GM21390 (cell line): Measurements from ENCODE around the gene MYRIP.

Experiments
- ATAC-seq: cut with Tn5 transposase; IDR thresholded peaks from one replicate; pipeline ENCODE4 v1.9.1; 2021; ENCODE audit not compliant: unreplicated experiment

Gene MYRIP

DNA sequence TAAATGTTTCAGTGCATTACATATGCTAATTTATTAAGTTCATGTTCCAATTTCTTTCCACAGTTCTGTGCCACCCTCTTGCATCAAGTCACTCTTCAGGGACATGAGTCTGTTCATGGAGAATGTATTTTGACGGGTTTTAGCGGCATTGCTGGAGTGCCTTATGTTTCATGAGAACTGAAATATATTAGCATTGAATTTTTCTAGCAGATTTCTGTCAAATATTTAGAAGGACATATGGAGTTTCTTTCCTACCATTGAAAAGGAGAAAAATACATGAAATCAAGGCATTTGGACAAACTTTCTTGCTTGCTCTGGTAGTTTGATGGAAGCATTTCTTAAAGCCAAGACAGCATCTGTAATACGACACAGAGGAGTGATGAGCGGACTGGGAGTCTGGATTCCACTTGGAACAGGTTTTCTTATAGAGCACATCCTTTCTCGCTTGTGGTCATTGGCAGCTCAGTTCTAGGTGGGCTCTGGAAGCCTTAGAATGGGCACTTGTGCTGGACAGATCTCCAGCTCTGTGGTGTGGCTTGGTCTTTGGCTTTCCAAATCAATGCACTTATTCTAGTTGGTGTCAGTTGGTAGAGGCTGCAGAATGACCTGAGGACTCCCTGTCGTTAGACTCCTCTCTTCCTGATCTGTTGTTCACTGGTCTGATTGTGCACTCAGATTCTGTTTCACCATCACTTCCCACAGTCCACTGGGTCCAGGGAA is 415.5 kb downstream of the MYRIP start:
- no peak for ATAC-seq

- no peak for ATAC-seq
These were observed 417.2 kb downstream of the MYRIP start for GRCh38 chr3:40226636-40227035.

DNA sequence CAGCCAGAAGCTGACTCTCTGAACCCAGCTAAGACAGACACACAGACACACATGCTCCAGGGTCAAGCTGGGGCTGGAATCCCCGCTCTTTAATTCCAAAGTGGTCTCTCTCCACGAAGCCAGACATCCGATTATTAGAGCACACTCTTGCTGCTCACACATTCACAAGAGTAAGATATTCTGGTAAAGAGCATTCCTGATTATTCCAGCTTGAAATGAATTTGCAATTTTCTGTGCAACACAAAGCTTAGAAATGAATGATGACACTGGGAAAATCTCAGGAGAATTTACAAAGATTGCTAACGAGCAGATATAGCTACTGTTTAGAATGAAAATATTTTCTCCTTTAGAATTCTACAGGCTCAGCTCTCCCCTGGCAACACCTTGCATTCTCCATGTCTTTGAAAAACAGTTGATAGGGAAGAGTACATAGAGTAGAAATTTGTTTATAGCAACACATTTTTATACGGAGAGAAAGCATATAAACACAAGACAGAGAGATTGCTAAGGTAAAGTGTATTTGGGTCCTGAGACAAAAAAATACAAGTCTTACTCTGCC is 419.5 kb downstream of the MYRIP start:
- ATAC-seq, result no peak

GRCh38 chr3:40229386-40229785 is 420.0 kb downstream of the MYRIP start:
- ATAC-seq, result no peak

- ATAC-seq, result no peak
These were observed 420.6 kb downstream of the MYRIP start for GRCh38 chr3:40229963-40230362.

- no peak for ATAC-seq
These were observed 421.0 kb downstream of the MYRIP start for GRCh38 chr3:40230382-40230781.

- ATAC-seq, result no peak
These were observed 423.2 kb downstream of the MYRIP start for GRCh38 chr3:40232626-40233025.

DNA sequence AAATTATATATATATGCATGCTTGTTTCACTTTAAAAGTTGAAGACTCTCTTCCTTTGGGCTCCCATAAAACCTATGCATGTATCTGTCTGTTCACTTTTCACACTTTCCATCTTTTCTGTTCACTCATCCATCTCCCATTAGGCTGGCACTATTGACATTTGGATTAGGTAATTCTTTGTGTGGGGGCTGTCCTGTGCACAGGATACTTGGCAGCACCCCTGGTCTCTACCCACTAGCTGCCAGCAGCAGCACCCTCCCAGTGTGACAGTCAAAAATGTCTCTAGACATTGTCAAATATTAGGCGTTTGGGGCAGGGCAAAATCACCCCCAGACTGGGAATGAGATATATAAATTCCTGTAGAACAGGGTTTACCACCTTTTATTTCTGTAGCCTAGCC is 427.8 kb downstream of the MYRIP start:
- ATAC-seq, result no peak

DNA sequence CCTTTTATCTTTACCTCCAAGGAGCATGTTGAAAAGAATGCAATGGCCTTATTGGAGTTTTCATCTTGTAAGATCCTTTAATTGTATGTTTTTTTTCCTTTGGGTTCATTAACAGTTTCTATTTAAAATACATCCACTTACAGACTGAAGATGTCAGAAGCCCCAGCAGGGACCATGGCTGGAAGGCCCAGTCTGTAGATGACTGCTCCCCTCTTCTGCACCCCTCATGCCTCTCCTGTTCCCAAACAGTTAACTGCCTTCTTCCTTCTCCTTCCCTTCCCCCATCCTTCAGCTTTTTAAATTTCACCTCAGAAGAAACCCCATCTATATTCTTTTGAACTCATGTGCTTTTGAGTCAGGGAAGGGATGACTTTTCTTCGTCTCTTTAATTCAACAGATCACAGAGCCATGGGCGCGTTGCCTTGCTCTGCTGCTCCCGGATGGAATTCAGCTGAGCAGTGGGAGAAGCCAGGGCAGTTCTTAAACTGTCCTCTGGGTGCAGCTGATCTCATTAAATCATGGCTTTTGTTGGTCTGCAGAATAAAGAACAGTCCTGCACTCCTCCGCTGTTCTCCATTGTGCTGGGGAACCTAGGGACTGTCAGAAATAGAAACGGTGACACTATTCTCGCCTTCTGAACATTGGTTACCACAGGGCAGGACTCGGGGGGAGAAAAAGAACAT is 428.6 kb downstream of the MYRIP start:
- ATAC-seq, result no peak

DNA sequence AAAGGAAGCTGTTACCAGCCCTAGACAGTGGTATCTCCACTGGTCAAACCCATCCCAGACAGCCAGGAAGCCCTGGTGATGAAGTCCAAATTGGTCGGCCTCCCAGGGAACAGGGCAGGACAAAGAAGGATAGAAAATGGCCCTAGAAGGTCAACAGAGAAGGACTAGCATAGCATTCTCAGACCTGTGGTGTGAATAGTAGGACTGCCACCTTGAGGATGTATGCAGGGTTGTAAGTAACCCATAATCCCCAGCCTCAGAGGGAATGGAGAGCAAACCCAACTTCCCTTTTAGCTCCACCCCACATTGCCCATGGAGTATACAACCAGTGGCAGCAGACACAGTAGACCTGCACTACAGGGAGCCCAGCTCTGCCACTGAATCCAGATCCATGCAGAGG is 431.5 kb downstream of the MYRIP start:
- ATAC-seq, result no peak

- no peak for ATAC-seq
These were observed 432.8 kb downstream of the MYRIP start for GRCh38 chr3:40242216-40242615.

GRCh38 chr3:40242638-40243037 is 433.2 kb downstream of the MYRIP start:
- ATAC-seq, result no peak

DNA sequence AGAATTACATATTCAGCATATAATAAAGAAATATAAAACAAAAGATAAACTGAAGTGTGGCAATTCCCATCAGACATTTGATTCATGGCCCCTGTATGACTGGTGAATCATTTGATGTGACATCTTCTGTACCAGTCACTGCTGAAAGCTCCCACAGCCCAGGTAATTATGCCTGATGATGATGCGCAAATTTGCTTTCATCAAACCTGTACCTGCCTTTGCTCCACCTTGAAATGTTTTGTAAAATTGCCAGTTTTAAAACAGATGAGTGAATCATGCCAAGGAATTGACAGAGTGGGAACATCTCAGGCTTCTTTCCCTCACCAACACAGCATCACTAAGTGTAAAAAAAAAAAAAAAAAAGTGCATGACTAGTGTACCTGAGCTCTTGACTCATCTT is 433.6 kb downstream of the MYRIP start:
- no peak for ATAC-seq

DNA sequence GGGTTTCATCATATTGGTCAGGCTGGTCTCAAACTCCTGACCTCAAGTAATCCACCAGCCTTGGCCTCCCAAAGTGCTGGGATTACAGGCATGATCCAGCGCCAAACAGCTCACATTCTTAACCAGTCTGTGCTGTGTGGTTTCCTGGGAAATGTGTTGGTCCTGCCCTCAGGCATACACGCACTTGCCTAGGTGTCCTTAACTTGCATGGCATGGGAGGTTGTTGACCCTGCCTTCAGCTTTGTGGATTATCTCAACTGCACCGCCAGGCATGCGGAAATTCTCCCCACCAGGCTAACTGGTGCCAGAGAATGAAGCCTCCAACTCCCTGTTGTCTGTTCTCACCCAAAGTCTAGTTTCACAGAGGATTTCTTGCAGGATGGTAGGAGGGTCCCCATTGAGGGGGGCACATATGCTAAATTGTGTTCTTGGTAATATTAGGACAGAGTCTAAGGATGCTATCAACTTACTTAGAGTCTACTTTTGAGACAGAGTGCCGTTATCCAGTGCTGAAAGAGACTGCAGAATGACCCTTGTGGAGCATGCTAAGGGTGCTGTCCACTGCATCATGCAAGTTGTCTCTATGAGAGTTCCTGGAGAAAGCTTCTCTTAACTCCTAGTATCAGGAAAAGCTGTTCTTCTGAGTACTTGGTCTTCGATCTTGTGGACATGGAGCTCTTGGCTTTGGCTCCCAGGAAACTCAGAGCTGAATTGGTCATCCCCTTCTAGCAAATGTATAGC is 438.5 kb downstream of the MYRIP start:
- ATAC-seq, result no peak

DNA sequence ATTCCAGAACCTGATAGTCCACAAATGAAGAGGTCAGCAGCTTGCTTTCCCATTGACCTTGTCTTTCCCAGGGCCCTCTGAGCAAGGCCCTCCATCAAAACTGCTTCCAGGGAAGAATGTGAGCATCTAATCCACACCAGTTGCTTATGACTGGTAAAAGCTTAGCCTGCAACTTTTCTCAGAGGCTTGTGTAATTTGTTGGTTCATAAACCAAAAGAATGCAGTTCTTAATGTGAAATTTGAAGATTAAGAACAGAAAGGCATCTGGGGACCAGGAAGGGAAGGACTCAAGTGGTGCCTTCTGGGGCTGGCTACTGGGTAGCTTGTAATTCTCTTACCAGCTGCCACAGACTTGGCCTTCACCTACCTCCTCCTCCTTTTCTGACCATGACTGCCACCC is 439.2 kb downstream of the MYRIP start:
- ATAC-seq, result no peak

DNA sequence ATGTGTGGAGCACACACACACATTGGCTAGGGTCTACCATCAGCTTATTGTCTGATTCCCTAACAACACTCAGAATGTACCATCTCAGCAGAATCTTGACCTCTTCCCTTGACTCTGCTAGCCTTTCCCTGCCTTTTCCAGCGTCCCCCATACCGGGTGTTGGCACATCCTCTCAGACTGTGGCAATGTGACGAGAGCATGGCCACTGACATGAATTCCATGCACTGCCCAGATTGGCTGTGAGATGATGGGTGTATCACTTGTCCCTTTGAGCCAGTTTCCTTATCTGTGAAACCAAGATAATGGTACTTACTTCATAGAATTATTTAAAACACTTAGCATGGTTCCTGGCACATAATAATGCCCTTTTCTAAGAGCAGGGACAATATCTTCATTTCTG is 439.8 kb downstream of the MYRIP start:
- ATAC-seq, result no peak

DNA sequence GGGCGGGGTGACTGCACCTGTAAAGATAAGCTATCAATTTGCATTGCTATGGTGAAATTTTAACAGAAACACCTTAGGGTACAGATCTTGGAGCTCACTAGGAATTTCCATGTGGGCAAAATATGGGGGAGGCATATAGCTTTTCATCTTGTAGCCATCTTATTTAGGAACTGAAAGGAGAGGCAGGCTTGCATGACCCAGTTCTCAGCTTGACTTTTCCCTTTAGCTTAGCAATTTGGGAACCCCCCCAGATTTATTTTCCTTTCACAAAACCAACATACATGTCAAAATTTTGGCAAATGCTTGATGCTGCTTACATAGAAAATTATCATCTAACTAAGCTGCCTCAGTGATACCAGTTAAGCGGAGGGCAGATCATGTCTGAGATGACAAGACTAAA is 445.1 kb downstream of the MYRIP start:
- ATAC-seq, result no peak

DNA sequence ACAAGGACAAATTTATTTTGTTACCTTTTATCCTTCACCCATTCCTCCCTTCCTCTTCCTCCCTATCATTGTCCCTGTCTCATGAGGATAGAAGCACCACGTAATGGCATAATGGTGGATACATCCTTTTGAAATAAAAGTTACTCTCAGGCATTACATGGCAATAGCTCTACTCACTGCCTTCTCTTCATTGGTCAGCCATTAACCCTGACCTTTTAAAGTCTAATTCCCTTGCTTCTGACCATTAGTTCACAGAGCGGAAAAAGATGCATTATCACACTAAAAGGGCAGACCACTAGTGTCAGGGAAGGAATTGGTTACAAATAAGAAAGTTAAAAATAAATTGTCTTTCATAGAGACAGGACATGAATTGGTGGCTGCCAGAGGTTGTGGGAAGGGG is 445.5 kb downstream of the MYRIP start:
- no peak for ATAC-seq

GRCh38 chr3:40255532-40255931 is 446.1 kb downstream of the MYRIP start:
- ATAC-seq, result no peak

DNA sequence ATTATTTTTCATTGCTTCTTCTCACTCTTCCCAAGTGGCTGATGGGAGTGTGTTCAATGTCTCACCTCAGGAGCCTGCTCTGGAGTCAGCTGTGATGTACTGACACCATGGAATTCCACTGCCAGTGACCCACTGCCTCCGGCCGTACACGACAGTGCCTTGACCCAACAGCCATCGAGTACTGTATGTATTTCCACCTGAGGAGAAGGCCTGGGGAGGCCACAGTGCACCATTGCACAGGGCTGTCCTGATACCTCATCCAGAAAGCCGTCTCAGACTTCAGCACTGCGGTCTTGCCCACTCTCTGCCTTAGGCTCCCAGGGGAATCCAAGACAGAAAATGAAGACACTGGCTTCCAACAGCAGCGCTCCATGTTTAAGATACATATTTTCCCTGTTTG is 448.7 kb downstream of the MYRIP start:
- no peak for ATAC-seq

DNA sequence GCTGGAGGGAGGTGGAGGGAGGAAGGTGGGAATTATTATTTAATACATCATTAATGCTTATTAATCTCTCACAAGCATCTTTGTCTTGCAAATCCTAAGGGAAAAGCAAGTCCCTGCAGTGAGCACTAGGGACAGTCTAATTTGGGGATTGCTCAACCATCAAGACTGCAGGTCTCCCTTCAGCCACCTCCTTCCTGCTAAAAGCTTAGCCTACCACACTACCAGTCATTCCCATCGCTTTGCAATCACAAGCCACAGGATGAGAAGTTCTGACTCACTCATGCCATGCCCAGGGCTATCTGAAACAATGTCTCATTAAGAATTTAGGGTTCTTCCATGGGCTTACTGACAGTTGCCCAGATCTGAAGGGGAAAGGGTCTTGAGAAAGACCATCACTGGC is 449.1 kb downstream of the MYRIP start:
- no peak for ATAC-seq

DNA sequence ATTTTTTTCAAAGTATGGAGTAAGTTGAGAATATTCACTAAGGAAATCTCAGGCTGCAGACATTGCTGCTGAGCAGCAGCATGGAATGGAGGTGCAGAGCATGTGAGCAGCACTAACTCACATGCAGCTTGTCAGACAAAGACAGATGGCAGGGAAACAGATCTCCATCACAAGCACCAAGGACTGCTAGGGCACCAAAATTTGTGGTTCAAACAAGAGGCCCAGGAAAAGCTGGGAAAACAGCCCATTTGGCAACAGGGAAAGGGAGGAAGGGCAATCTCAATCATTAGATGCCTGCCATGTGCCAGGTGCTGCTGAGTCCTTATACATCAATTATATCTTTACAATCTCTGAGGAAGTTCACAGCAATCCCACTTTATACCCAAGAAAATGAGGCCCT is 452.9 kb downstream of the MYRIP start:
- no peak for ATAC-seq
